Measurements from ENCODE around the gene SLC11A1.

DNA sequence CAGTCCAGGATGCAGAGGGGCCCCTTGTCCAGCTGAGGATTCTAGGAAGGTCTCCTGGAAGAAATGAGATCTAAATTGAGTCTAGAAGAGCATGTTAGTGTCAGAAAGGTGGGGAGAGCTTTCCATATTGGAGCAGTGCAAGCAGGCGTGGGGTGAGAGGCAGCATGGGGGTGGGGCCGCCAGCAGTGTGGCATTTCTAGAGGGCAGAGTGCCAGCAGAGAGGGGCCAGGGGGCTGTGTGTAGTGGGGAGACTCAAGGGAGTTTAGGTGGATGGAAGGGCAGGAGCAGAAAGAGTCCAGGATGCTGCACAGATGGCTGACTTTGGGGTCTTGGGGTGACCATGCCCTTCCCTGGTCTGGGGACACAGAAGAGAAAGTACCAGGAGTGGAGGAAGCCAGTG is 39.0 kb downstream of the SLC11A1 start:
- TF ChIP-seq, protein P1, sequence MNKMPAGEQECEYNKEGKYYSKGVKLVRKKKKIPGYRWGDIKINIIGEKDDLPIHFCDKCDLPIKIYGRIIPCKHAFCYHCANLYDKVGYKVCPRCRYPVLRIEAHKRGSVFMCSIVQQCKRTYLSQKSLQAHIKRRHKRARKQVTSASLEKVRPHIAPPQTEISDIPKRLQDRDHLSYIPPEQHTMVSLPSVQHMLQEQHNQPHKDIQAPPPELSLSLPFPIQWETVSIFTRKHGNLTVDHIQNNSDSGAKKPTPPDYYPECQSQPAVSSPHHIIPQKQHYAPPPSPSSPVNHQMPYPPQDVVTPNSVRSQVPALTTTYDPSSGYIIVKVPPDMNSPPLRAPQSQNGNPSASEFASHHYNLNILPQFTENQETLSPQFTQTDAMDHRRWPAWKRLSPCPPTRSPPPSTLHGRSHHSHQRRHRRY (tag by site-specific recombination; IDR thresholded peaks at IDR 0.05): no peak
- no peak for TF ChIP-seq ZNF157 (tag by site-specific recombination; IDR thresholded peaks at IDR 0.05)
